Measurements from ENCODE around the gene PRKCQ. TPM values are rescaled to one million over a fixed set of nuclear protein-coding genes. Genes with fewer than 3 reads are reported as not detected.

PRKCQ gene
- total RNA-seq, 4 donors from 2014 or later: 1.4 to 2.8 TPM; not detected in 2

- no peak for DNase-seq
- Histone ChIP-seq H3K27ac (no peak overlapping the region), H3K4me3 (no peak overlapping the region), H3K36me3 (no peaks in the 10 kb centered on the region), H3K27me3 (no peaks in the 10 kb centered on the region), H3K4me1 (peaks cover 0 to 2% of the 10 kb centered on the region in 2 donors), H3K9me3 (no peaks in the 10 kb centered on the region)
- TF ChIP-seq CTCF (IDR thresholded peaks at IDR 0.05): no peak
- no peak for TF ChIP-seq POLR2A (IDR thresholded peaks at IDR 0.05)
- intact Hi-C loops (cut with DNase I; ENCODE audit: low total_unique reads): no loop called here
Observed at GRCh38 chr10:6399231-6399741, 180.8 kb downstream of the PRKCQ start.

DNA sequence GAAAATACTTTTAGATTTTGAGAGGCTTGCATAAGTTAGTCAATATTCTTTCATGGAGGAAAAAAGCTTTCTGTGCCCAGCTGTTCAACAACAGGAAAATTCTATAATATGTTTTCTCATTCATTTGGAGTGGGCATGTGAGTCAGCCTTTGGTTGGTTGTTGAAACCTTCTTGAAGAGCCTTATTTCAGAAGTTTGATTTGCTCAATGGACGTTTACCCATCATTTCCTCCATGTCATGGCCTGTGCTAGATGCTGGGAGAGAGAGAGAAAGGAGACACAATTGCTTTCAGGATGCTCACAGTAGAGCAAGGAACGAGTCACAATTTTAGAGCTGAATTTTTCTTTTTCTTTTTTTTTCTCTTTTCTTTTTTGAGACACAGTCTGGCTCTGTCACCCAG, 181.7 kb downstream of the PRKCQ start:
- no peak for DNase-seq
- Histone ChIP-seq H3K36me3 (no peaks in the 10 kb centered on the region), H3K27me3 (no peaks in the 10 kb centered on the region), H3K4me1 (peaks cover 0 to 2% of the 10 kb centered on the region in 2 donors), H3K4me3 (no peak overlapping the region), H3K9me3 (no peaks in the 10 kb centered on the region), H3K27ac (no peak overlapping the region)
- TF ChIP-seq POLR2A (IDR thresholded peaks at IDR 0.05) (no peak), CTCF (IDR thresholded peaks at IDR 0.05) (no peak)
- intact Hi-C loops (cut with DNase I; ENCODE audit: low total_unique reads): no loop called here

- H3K4me3 ChIP-seq: no peak overlapping the region
- no peaks in the 10 kb centered on the region for H3K9me3 ChIP-seq
- peaks cover 0 to 2% of the 10 kb centered on the region in 2 donors for H3K4me1 ChIP-seq
- no peak for TF ChIP-seq POLR2A (IDR thresholded peaks at IDR 0.05)
- TF ChIP-seq CTCF (IDR thresholded peaks at IDR 0.05): no peak
- no peaks in the 10 kb centered on the region for H3K27me3 ChIP-seq
- H3K27ac ChIP-seq: no peak overlapping the region
- intact Hi-C loops (cut with DNase I; ENCODE audit: low total_unique reads): no loop called here
- no peaks in the 10 kb centered on the region for H3K36me3 ChIP-seq
- DNase-seq: no peak
Observed at GRCh38 chr10:6396652-6397051, 183.4 kb downstream of the PRKCQ start.

DNA sequence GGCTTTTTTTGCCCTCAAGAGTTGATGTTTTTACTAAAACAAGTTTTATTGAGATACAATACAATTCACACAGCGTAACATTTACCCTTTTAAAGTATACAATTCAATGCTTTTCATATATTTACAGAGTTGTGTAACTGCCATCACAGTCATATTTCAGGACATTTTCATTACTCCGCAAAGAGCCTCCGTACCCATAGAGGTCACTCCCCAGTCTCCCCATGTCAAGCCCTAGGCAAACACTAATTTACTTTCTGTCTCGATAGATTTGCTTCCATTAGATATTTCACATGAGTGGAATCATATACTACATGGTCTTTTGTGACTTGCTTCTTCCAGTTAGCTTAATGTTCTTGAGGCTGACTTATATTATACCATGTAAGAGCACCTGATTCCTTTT, 183.8 kb downstream of the PRKCQ start:
- peaks cover 0 to under 1% of the 10 kb centered on the region in 2 donors for H3K4me1 ChIP-seq
- H3K27me3 ChIP-seq: no peaks in the 10 kb centered on the region
- no peak for DNase-seq
- no peak overlapping the region for H3K4me3 ChIP-seq
- H3K27ac ChIP-seq: no peak overlapping the region
- TF ChIP-seq POLR2A (IDR thresholded peaks at IDR 0.05) (no peak), CTCF (IDR thresholded peaks at IDR 0.05) (no peak)
- no peaks in the 10 kb centered on the region for H3K36me3 ChIP-seq
- no peaks in the 10 kb centered on the region for H3K9me3 ChIP-seq
- intact Hi-C loops (cut with DNase I; ENCODE audit: low total_unique reads): no loop called here

DNA sequence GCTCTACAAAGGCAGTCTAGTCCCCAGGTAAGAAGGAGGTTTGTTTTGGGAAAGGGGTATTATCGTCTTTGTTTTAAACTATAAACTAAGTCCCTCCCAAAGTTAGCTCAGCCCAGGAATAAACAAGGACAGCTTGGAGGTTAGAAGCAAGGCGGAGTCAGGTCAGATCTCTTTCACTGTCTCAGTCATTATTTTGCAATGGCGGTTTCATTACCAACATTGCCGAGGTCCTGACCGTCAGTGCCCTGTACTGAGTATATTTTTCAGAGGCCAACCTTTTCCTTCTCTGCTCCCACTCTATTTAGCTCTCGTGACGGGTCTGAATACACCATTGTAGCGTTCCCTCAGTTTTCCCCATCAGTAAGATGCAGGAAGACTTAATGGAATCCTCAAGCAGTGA, 184.5 kb downstream of the PRKCQ start:
- Histone ChIP-seq H3K9me3 (no peaks in the 10 kb centered on the region), H3K36me3 (no peaks in the 10 kb centered on the region), H3K4me3 (no peak overlapping the region), H3K27ac (no peak overlapping the region), H3K27me3 (no peaks in the 10 kb centered on the region), H3K4me1 (no peaks in the 10 kb centered on the region)
- intact Hi-C loops (cut with DNase I; ENCODE audit: low total_unique reads): no loop called here
- TF ChIP-seq POLR2A (IDR thresholded peaks at IDR 0.05) (no peak), CTCF (IDR thresholded peaks at IDR 0.05) (no peak)
- DNase-seq: no peak

Measured in uterus (tissue), 4 donors.